ENCODE data around the gene UBXN4.

GRCh38 chr2:135812907-135813511 lies 71.4 kb downstream of the UBXN4 start:
- TF ChIP-seq CTCF (conservative IDR thresholded peaks at IDR 0.05; ENCODE audit: low read depth, low read length) = no peak
- TF ChIP-seq FOS (IDR thresholded peaks at IDR 0.05; ENCODE audit: low read depth, low read length) = no peak
- TF ChIP-seq USF2 (IDR thresholded peaks at IDR 0.05; ENCODE audit: low read depth, low read length) = no peak

Data from IMR-90 (cell line).